DND-41 (cell line): ENCODE measurements around the gene TOR3A.

Experiments
- ATAC-seq: fragments of 200-7000 bp; cut with Tn5 transposase; 3 replicates; pipeline ENCODE4 v1.9.1; 2021; ENCODE audit warnings: low read depth; ENCODE audit not compliant: insufficient read depth
- DNase-seq: peaks from one replicate; pipeline ENCODE4 v3.0.0-alpha.2; 2020
- H2AFZ ChIP-seq: 2 replicates; pipeline ENCODE4 v1.6.0; 2012; ENCODE audit warnings: low read depth, low read length
- H3K27ac ChIP-seq: 2 replicates; pipeline ENCODE4 v1.5.1; 2012; ENCODE audit warnings: low read length, inconsistent platforms
- H3K27me3 ChIP-seq: fragments of 200-600 bp; sonication (generic); 2 replicates; pipeline ENCODE4 v1.6.0; 2012; ENCODE audit warnings: low read length, mild to moderate bottlenecking, inconsistent platforms; ENCODE audit not compliant: insufficient read depth, poor library complexity
- H3K36me3 ChIP-seq: 2 replicates; pipeline ENCODE4 v1.5.1; 2012; ENCODE audit warnings: low read length, inconsistent platforms; ENCODE audit not compliant: insufficient read depth
- H3K4me1 ChIP-seq: 2 replicates; pipeline ENCODE4 v1.5.1; 2012; ENCODE audit warnings: mild to moderate bottlenecking, low read length; ENCODE audit not compliant: insufficient read depth
- H3K4me2 ChIP-seq: 2 replicates; pipeline ENCODE4 v1.6.0; 2012; ENCODE audit warnings: mild to moderate bottlenecking, moderate library complexity, low read length, inconsistent platforms; ENCODE audit not compliant: insufficient read depth
- H3K4me3 ChIP-seq, 2 experiments: fragments of 200-600 bp in 1 of 2; shearing (Covaris generic) in 1 of 2; 2 replicates each; pipeline ENCODE4 v1.5.1; 2012 to 2016; ENCODE audit warnings: inconsistent platforms in 2 of 2, low read length in 2 of 2, mild to moderate bottlenecking in 2 of 2, low read depth in 1 of 2, moderate library complexity in 1 of 2
- H3K79me2 ChIP-seq: 2 replicates; pipeline ENCODE4 v1.6.0; 2012; ENCODE audit warnings: low read length, inconsistent platforms; ENCODE audit not compliant: insufficient read depth
- H3K9ac ChIP-seq: 2 replicates; pipeline ENCODE4 v1.6.0; 2012; ENCODE audit warnings: low read depth, mild to moderate bottlenecking, inconsistent platforms, low read length, moderate library complexity
- H3K9me3 ChIP-seq: 2 replicates; pipeline ENCODE4 v1.5.1; 2012; ENCODE audit warnings: low read length, moderate library complexity, mild to moderate bottlenecking, inconsistent platforms; ENCODE audit not compliant: insufficient read depth, severe bottlenecking
- H4K20me1 ChIP-seq: 2 replicates; pipeline ENCODE4 v1.6.0; 2012; ENCODE audit warnings: low read length; ENCODE audit not compliant: insufficient read depth
- CTCF ChIP-seq: IDR thresholded peaks from 2 replicates; pipeline ENCODE4 v1.5.1; 2012; ENCODE audit warnings: borderline replicate concordance, low read length, moderate library complexity, mild to moderate bottlenecking; ENCODE audit not compliant: poor library complexity, severe bottlenecking; ENCODE audit errors: extremely low read depth
- EZH2 ChIP-seq: IDR thresholded peaks from 3 replicates; pipeline ENCODE4 v1.6.1; 2012; ENCODE audit warnings: borderline replicate concordance, low read depth, mild to moderate bottlenecking, moderate library complexity, low read length, inconsistent platforms; ENCODE audit not compliant: severe bottlenecking

TOR3A gene

GRCh38 chr1:179058487-179059483, 23.1 kb upstream of the TOR3A start:
- DNase-seq (no peak), ATAC-seq (no peak)
- Histone ChIP-seq H3K27me3 (no peaks in the 10 kb centered on the region), H3K4me3 (no peak overlapping the region), H2AFZ (no peak overlapping the region), H3K79me2 (no peaks in the 10 kb centered on the region), H4K20me1 (no peaks in the 10 kb centered on the region), H3K9ac (no peak overlapping the region), H3K36me3 (peaks cover 41% of the 10 kb centered on the region), H3K4me2 (no peak overlapping the region), H3K27ac (no peak overlapping the region), H3K4me1 (no peaks in the 10 kb centered on the region), H3K9me3 (no peaks in the 10 kb centered on the region)
- TF ChIP-seq EZH2 = no peak
- no peak for TF ChIP-seq CTCF

- ATAC-seq = no peak
- H3K27me3 ChIP-seq = no peaks in the 10 kb centered on the region
- H3K4me1 ChIP-seq = no peaks in the 10 kb centered on the region
- H3K79me2 ChIP-seq = no peaks in the 10 kb centered on the region
- no peak overlapping the region for H3K9ac ChIP-seq
- TF ChIP-seq EZH2 (no peak), CTCF (no peak)
- DNase-seq = no peak
- peaks cover 45% of the 10 kb centered on the region for H3K36me3 ChIP-seq
- no peak overlapping the region for H3K4me2 ChIP-seq
- no peak overlapping the region for H3K4me3 ChIP-seq
- H2AFZ ChIP-seq = no peak overlapping the region
- H3K27ac ChIP-seq = no peak overlapping the region
- H3K9me3 ChIP-seq = no peaks in the 10 kb centered on the region
- no peaks in the 10 kb centered on the region for H4K20me1 ChIP-seq
These were observed 20.2 kb upstream of the TOR3A start for GRCh38 chr1:179061360-179062282.

GRCh38 chr1:179066471-179066870, 15.4 kb upstream of the TOR3A start:
- H4K20me1 ChIP-seq = no peaks in the 10 kb centered on the region
- H2AFZ ChIP-seq = no peak overlapping the region
- H3K4me1 ChIP-seq = no peaks in the 10 kb centered on the region
- H3K9me3 ChIP-seq = no peaks in the 10 kb centered on the region
- H3K79me2 ChIP-seq = no peaks in the 10 kb centered on the region
- no peaks in the 10 kb centered on the region for H3K27me3 ChIP-seq
- no peak overlapping the region for H3K27ac ChIP-seq
- H3K4me3 ChIP-seq = no peak overlapping the region
- H3K4me2 ChIP-seq = no peak overlapping the region
- no peak for DNase-seq
- H3K36me3 ChIP-seq = peaks cover 51% of the 10 kb centered on the region
- ATAC-seq = no peak
- no peak for TF ChIP-seq CTCF
- no peak for TF ChIP-seq EZH2
- H3K9ac ChIP-seq = no peak overlapping the region
